Endothelial cell of umbilical vein (primary cell): Measurements from ENCODE around the gene APBB2.

ENCODE experiments used
- JUN ChIP-seq: IDR thresholded peaks from 2 replicates; pipeline ENCODE4 v1.6.1; 2011; ENCODE audit warnings: borderline replicate concordance, low read depth; ENCODE audit not compliant: insufficient read length, insufficient read depth
- POLR2A ChIP-seq: IDR thresholded peaks from 2 replicates; pipeline ENCODE4 v1.6.1; 2012; ENCODE audit warnings: low read depth, mild to moderate bottlenecking, control low read depth, low read length
- TF ChIP-seq, protein P1 (sequence below), 2 donors: IDR thresholded peaks; 1 replicate in 1 of 2; 2 replicates in 1 of 2; pipeline ENCODE4 v1.5.1; 2011; ENCODE audit warnings: low read length in 2 of 2, mild to moderate bottlenecking in 2 of 2, moderate library complexity in 2 of 2, control low read depth in 1 of 2, inconsistent platforms in 1 of 2, low read depth in 1 of 2; ENCODE audit not compliant: insufficient read depth in 1 of 2; ENCODE audit errors: extremely low read depth in 1 of 2

DNA sequence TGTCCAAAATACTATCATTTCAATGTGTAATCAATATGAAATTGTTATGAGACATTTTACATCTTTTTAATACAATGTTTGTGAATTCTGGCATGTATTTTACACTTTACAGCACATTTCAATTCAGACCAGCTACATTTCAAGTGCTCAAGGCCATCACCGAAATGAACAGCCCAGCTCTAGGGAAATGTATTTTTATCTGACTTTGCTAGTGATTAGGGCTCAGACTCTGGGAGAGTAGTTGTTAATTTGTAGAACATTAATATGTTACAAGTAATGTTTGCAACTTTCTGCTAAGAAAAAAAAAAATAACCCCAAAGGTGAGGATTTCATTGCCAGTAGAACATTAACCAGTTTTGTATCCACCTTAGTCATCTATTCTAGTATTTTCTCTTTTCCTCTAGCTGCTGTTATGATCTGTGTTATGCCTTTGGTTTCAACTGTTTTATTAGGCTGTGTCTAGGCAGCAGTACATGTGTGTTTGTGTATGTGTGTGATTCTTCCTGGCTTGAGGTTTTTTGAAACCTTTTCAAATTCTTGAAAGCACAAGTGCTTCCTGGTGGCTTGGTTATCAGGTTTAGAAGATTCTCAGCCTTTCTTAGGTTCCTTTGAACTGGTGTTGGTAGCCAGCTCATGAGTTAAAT is 338.7 kb downstream of the APBB2 start:
- TF ChIP-seq JUN (no peak), POLR2A (no peak)
- TF ChIP-seq, protein P1, sequence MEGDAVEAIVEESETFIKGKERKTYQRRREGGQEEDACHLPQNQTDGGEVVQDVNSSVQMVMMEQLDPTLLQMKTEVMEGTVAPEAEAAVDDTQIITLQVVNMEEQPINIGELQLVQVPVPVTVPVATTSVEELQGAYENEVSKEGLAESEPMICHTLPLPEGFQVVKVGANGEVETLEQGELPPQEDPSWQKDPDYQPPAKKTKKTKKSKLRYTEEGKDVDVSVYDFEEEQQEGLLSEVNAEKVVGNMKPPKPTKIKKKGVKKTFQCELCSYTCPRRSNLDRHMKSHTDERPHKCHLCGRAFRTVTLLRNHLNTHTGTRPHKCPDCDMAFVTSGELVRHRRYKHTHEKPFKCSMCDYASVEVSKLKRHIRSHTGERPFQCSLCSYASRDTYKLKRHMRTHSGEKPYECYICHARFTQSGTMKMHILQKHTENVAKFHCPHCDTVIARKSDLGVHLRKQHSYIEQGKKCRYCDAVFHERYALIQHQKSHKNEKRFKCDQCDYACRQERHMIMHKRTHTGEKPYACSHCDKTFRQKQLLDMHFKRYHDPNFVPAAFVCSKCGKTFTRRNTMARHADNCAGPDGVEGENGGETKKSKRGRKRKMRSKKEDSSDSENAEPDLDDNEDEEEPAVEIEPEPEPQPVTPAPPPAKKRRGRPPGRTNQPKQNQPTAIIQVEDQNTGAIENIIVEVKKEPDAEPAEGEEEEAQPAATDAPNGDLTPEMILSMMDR (IDR thresholded peaks at IDR 0.05; ENCODE audit: extremely low read depth in 1 of 2, insufficient read depth in 1 of 2, low read depth in 1 of 2, low read length in 2 of 2): no peak
